HCT116 (cell line): ENCODE measurements around the gene PSMG1. TPM values are rescaled to one million over a fixed set of nuclear protein-coding genes. Genes with fewer than 3 reads are reported as not detected.

Source experiments
- ATAC-seq: fragments of 200-7000 bp; cut with Tn5 transposase; 2 replicates; pipeline ENCODE4 v1.9.1; 2020; ENCODE audit warnings: mild to moderate bottlenecking, moderate library complexity
- BruUV-seq: library from RNA; stranded (reverse); fragments of 400-500 nt; replicated peaks from 2 replicates; lab custom pipeline; 2021; lab: Mats Ljungman, UMichigan
- CTCF ChIA-PET: fragments of 300-600 bp; sonication (Branson Sonifier 250); formaldehyde crosslinking; loops from one replicate; lab custom pipeline; 2021; ENCODE audit warnings: antibody characterized with exemption; lab: Charles Lee
- POLR2A ChIA-PET: fragments of 300-600, 350-600 bp; sonication (Branson Sonifier 250); formaldehyde crosslinking; loops from one replicate; lab custom pipeline; 2021; ENCODE audit warnings: antibody characterized with exemption; lab: Charles Lee
- RAD21 ChIA-PET, 2 experiments: fragments of 300-600 bp; sonication (Branson Sonifier 250); formaldehyde crosslinking; loops; one replicate each; lab custom pipeline; 2023; ENCODE audit warnings: low total read pairs in 2 of 2; ENCODE audit not compliant: uncharacterized antibody in 2 of 2, unreplicated experiment in 2 of 2, low non-redundant PET in 1 of 2; lab: Charles Lee
- DNase-seq: peaks from one replicate; pipeline ENCODE4 v3.0.0-alpha.2; 2010; ENCODE audit warnings: low read depth, low spot score
- H2AFZ ChIP-seq: fragments of 200-600 bp; shearing (Covaris generic), sonication (generic); 2 replicates; pipeline ENCODE4 v1.6.1; 2017; ENCODE audit warnings: low read depth, mixed run types, mixed read lengths, antibody characterized with exemption, low read length; ENCODE audit not compliant: poor library complexity, severe bottlenecking
- H3K27ac ChIP-seq: 2 replicates; pipeline ENCODE4 v1.5.1; 2012; ENCODE audit warnings: low read depth, low read length
- H3K27me3 ChIP-seq: fragments of 200-600 bp; sonication (generic); 2 replicates; pipeline ENCODE4 v1.6.1; 2016; ENCODE audit warnings: mixed run types, low read length, mixed read lengths; ENCODE audit not compliant: insufficient read depth
- H3K36me3 ChIP-seq, 2 experiments: fragments of 200-500 bp in 1 of 2; fragments of 200-600 bp in 1 of 2; sonication (Bioruptor generic) in 1 of 2; sonication (generic) in 1 of 2; 2 replicates each; pipeline versions ENCODE4 v1.5.1 to v1.6.1; 2014 to 2016; ENCODE audit warnings: low read length in 2 of 2, inconsistent platforms in 1 of 2, mixed read lengths in 1 of 2, mixed run types in 1 of 2; ENCODE audit not compliant: insufficient read depth in 2 of 2, control insufficient read depth in 1 of 2
- H3K4me1 ChIP-seq, 2 experiments: fragments of 200-600 bp in 1 of 2; sonication (generic) in 1 of 2; 2 replicates each; pipeline versions ENCODE4 v1.5.1 to v1.6.1; 2012 to 2017; ENCODE audit warnings: low read length in 2 of 2, inconsistent platforms in 1 of 2, mild to moderate bottlenecking in 1 of 2, mixed read lengths in 1 of 2, mixed run types in 1 of 2, moderate library complexity in 1 of 2; ENCODE audit not compliant: insufficient read depth in 2 of 2, control insufficient read depth in 1 of 2
- H3K4me2 ChIP-seq: fragments of 200-600 bp; sonication (generic); 2 replicates; pipeline ENCODE4 v1.6.1; 2017; ENCODE audit warnings: mixed run types, low read length, mixed read lengths
- H3K4me3 ChIP-seq, 2 experiments: fragments of 200-600 bp in 1 of 2; sonication (generic) in 1 of 2; replicated peaks in 1 of 2; 2 replicates each; pipeline ENCODE4 v1.5.1; 2011 to 2016; ENCODE audit warnings: low read length in 2 of 2, control low read depth in 1 of 2, low read depth in 1 of 2, mild to moderate bottlenecking in 1 of 2, mixed read lengths in 1 of 2, mixed run types in 1 of 2
- H3K79me2 ChIP-seq: fragments of 200-600 bp; sonication (generic); 2 replicates; pipeline ENCODE4 v1.6.1; 2017; ENCODE audit warnings: mild to moderate bottlenecking, mixed run types, low read length, moderate library complexity, mixed read lengths; ENCODE audit not compliant: insufficient read depth
- H3K9ac ChIP-seq: fragments of 200-600 bp; sonication (generic); 2 replicates; pipeline ENCODE4 v1.6.1; 2016; ENCODE audit warnings: low read length, mixed read lengths
- H3K9me2 ChIP-seq: fragments of 200-600 bp; sonication (generic), shearing (Covaris generic); 2 replicates; pipeline ENCODE4 v1.6.1; 2017; ENCODE audit warnings: mixed run types, mild to moderate bottlenecking, moderate library complexity; ENCODE audit not compliant: insufficient read depth
- H3K9me3 ChIP-seq, 2 experiments: fragments of 200-500 bp in 1 of 2; fragments of 200-600 bp in 1 of 2; sonication (Bioruptor generic) in 1 of 2; sonication (generic) in 1 of 2; 2 replicates each; pipeline ENCODE4 v1.6.1; 2014 to 2017; ENCODE audit warnings: low read length in 2 of 2, mixed read lengths in 2 of 2, inconsistent platforms in 1 of 2, low read depth in 1 of 2, mild to moderate bottlenecking in 1 of 2, mixed run types in 1 of 2, moderate library complexity in 1 of 2; ENCODE audit not compliant: control insufficient read depth in 1 of 2, insufficient read depth in 1 of 2
- H4K20me1 ChIP-seq: fragments of 200-600 bp; sonication (generic), shearing (Covaris generic); 2 replicates; pipeline ENCODE4 v1.6.1; 2017; ENCODE audit warnings: mixed run types, mild to moderate bottlenecking, moderate library complexity; ENCODE audit not compliant: insufficient read depth
- CBX3 ChIP-seq: IDR thresholded peaks from 2 replicates; pipeline ENCODE4 v1.6.1; 2012; ENCODE audit warnings: low read depth
- ELF1 ChIP-seq: IDR thresholded peaks from 2 replicates; pipeline ENCODE4 v1.6.1; 2012; ENCODE audit warnings: low read depth, borderline replicate concordance
- POLR2A ChIP-seq: IDR thresholded peaks from 2 replicates; pipeline ENCODE4 v1.7.0; 2011; ENCODE audit warnings: borderline replicate concordance; ENCODE audit not compliant: insufficient read depth, insufficient read length; ENCODE audit errors: extremely low read depth
- RAD21 ChIP-seq: IDR thresholded peaks from 2 replicates; pipeline ENCODE4 v1.6.1; 2012; ENCODE audit warnings: low read depth, mild to moderate bottlenecking
- SIN3A ChIP-seq: IDR thresholded peaks from 2 replicates; pipeline ENCODE4 v1.6.1; 2012; ENCODE audit warnings: low read depth
- SRF ChIP-seq: IDR thresholded peaks from 2 replicates; pipeline ENCODE4 v1.6.1; 2012; ENCODE audit warnings: low read depth
- ZFX ChIP-seq: fragments of 450-650 bp; IDR thresholded peaks from 2 replicates; pipeline ENCODE4 v1.6.1; 2017
- ZNF274 ChIP-seq: fragments of 200-500 bp; sonication (Bioruptor generic); IDR thresholded peaks from 2 replicates; pipeline ENCODE4 v1.6.1; 2014; ENCODE audit warnings: mild to moderate bottlenecking, low read depth, low read length, inconsistent platforms
- intact Hi-C: fragments of 100-400 bp; cut with micrococcal nuclease; formaldehyde crosslinking; loops from 2 replicates; pipeline ENCODE4 v1.10.0; 2022
- total RNA-seq: library from RNA; stranded (reverse); gene quantifications from one replicate; pipeline ENCODE4 v1.2.1, GENCODE V29; 2021; ENCODE audit not compliant: unreplicated experiment
- TF ChIP-seq, protein P1 (sequence below): IDR thresholded peaks from 2 replicates; pipeline ENCODE4 v1.6.1; 2011; ENCODE audit warnings: mild to moderate bottlenecking, low read length, moderate library complexity; ENCODE audit not compliant: insufficient replicate concordance; ENCODE audit errors: extremely low read depth
- TF ChIP-seq, protein P2 (sequence below): IDR thresholded peaks from 2 replicates; pipeline ENCODE4 v1.6.1; 2012; ENCODE audit warnings: low read depth

Gene PSMG1
- total RNA-seq, 1 experiment from 2014 or later: 83.7 TPM

DNA sequence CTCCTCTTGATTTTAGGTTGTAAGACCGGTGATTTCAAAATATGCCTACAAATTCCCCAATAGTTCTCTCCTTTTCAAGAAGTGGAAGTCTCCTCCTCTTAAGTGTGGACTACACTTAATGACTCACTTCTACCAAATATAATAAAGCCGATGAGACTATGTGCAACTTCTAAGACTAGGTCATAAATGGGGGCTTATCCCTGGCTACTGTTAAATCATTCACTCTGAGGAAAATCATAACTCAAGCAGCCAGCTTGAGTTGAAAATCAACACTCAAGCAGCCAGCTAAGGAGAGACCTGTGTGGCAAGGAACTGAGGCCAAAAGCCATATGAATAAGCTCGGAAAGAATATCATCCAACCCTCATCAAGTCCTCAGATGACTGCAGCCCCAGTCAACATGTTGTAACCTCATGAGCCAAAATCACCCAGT lies 49.6 kb upstream of the PSMG1 start:
- no peak for ATAC-seq
- DNase-seq: no peak
- peaks cover 17 to 25% of the 10 kb centered on the region in 2 experiments; a peak in 3 of 4 replicates for H3K36me3 ChIP-seq
- no peak overlapping the region for H3K4me2 ChIP-seq
- no peaks in the 10 kb centered on the region for H3K9me2 ChIP-seq
- BruUV-seq: no TSS peak
- ChIA-PET POLR2A (no interaction called here), CTCF (no interaction called here), RAD21 (no interaction called here)
- intact Hi-C loops: no loop called here
- no peak overlapping the region for H3K27ac ChIP-seq
- no peaks in the 10 kb centered on the region for H3K27me3 ChIP-seq
- no peak overlapping the region for H3K4me3 ChIP-seq
- H3K9ac ChIP-seq: no peak overlapping the region
- no peak overlapping the region for H2AFZ ChIP-seq
- no peaks in the 10 kb centered on the region for H4K20me1 ChIP-seq
- H3K79me2 ChIP-seq: peaks cover 10% of the 10 kb centered on the region
- TF ChIP-seq SIN3A (no peak), SRF (no peak), RAD21 (no peak), POLR2A (no peak), CBX3 (no peak), ZFX (no peak)
- TF ChIP-seq, protein P1, sequence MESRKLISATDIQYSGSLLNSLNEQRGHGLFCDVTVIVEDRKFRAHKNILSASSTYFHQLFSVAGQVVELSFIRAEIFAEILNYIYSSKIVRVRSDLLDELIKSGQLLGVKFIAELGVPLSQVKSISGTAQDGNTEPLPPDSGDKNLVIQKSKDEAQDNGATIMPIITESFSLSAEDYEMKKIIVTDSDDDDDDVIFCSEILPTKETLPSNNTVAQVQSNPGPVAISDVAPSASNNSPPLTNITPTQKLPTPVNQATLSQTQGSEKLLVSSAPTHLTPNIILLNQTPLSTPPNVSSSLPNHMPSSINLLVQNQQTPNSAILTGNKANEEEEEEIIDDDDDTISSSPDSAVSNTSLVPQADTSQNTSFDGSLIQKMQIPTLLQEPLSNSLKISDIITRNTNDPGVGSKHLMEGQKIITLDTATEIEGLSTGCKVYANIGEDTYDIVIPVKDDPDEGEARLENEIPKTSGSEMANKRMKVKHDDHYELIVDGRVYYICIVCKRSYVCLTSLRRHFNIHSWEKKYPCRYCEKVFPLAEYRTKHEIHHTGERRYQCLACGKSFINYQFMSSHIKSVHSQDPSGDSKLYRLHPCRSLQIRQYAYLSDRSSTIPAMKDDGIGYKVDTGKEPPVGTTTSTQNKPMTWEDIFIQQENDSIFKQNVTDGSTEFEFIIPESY: no peak
- no peaks in the 10 kb centered on the region for H3K4me1 ChIP-seq
- H3K9me3 ChIP-seq: no peaks in the 10 kb centered on the region

DNA sequence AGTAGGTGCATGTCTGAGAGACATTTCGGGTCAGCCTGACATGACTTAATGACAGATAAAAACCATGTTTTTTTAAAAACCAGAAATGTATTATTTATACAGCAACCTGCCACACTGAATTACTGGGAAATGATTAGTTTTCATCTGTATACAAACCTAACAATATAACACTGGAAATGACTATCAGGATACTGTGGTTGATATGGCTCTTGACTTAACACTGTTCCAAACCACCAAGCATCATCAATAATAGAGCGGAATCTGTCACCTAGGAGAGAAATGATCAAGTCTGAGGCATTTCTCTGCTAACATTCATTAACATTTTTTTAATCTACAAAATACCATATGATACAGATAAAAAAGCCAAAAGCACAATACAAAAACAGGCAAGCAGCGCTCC lies 41.7 kb upstream of the PSMG1 start:
- POLR2A ChIA-PET: no interaction called here

More for the DNA sequence above, 41.7 kb upstream of the PSMG1 start:
- Histone ChIP-seq H3K4me3 (no peak overlapping the region), H2AFZ (no peak overlapping the region), H3K4me1 (no peaks in the 10 kb centered on the region), H3K9me3 (no peaks in the 10 kb centered on the region), H3K36me3 (peaks cover 10 to 13% of the 10 kb centered on the region in 2 experiments; a peak in 3 of 4 replicates), H3K9me2 (no peaks in the 10 kb centered on the region), H3K4me2 (no peak overlapping the region), H3K79me2 (peaks cover 7% of the 10 kb centered on the region), H3K27ac (no peak overlapping the region)
- ATAC-seq: no peak
- no TSS peak for BruUV-seq
- intact Hi-C loops: no loop called here
- TF ChIP-seq, protein P1: no peak
- TF ChIP-seq, protein P2, sequence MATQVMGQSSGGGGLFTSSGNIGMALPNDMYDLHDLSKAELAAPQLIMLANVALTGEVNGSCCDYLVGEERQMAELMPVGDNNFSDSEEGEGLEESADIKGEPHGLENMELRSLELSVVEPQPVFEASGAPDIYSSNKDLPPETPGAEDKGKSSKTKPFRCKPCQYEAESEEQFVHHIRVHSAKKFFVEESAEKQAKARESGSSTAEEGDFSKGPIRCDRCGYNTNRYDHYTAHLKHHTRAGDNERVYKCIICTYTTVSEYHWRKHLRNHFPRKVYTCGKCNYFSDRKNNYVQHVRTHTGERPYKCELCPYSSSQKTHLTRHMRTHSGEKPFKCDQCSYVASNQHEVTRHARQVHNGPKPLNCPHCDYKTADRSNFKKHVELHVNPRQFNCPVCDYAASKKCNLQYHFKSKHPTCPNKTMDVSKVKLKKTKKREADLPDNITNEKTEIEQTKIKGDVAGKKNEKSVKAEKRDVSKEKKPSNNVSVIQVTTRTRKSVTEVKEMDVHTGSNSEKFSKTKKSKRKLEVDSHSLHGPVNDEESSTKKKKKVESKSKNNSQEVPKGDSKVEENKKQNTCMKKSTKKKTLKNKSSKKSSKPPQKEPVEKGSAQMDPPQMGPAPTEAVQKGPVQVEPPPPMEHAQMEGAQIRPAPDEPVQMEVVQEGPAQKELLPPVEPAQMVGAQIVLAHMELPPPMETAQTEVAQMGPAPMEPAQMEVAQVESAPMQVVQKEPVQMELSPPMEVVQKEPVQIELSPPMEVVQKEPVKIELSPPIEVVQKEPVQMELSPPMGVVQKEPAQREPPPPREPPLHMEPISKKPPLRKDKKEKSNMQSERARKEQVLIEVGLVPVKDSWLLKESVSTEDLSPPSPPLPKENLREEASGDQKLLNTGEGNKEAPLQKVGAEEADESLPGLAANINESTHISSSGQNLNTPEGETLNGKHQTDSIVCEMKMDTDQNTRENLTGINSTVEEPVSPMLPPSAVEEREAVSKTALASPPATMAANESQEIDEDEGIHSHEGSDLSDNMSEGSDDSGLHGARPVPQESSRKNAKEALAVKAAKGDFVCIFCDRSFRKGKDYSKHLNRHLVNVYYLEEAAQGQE: no peak
- TF ChIP-seq ZFX (no peak), ZNF274 (no peak), ELF1 (no peak)
- TF ChIP-seq, all 23 proteins: peak for 0
- Histone ChIP-seq H4K20me1 (no peaks in the 10 kb centered on the region), H3K9ac (no peak overlapping the region), H3K27me3 (no peaks in the 10 kb centered on the region)
- RAD21 ChIA-PET: no interaction called here
- CTCF ChIA-PET: no interaction called here
- no peak for DNase-seq
